ENCODE measurements around the gene B3GALT6. TPM values are rescaled to one million over a fixed set of nuclear protein-coding genes. Genes with fewer than 3 reads are reported as not detected.

B3GALT6 gene
- total and polyA plus RNA-seq, 2 experiments from 2014 or later: 5.5 to 26.5 TPM

GRCh38 chr1:1241588-1242219, 9.7 kb downstream of the B3GALT6 start:
- no peak for TF ChIP-seq ZNF462 (CRISPR knock-in tag; IDR thresholded peaks at IDR 0.05)
- no peak for TF ChIP-seq POLR2AphosphoS5 (IDR thresholded peaks at IDR 0.05; ENCODE audit: low read depth)
- no peak for TF ChIP-seq REST (IDR thresholded peaks at IDR 0.05; ENCODE audit: unreplicated experiment)
- TF ChIP-seq CREB1 (CRISPR knock-in tag; IDR thresholded peaks at IDR 0.05; ENCODE audit: low read depth): no peak
- no peak for TF ChIP-seq ETS1 (IDR thresholded peaks at IDR 0.05)
- TF ChIP-seq EZH2 (IDR thresholded peaks at IDR 0.05; ENCODE audit: low read depth, unreplicated experiment): no peak
- TF ChIP-seq STAT1 (IDR thresholded peaks at IDR 0.05; ENCODE audit: unreplicated experiment): no peak
- TF ChIP-seq EZH2phosphoT487 (IDR thresholded peaks at IDR 0.05; ENCODE audit: unreplicated experiment): no peak
- TF ChIP-seq JUNB (IDR thresholded peaks at IDR 0.05; ENCODE audit: unreplicated experiment): no peak
- TF ChIP-seq CTCF (conservative IDR thresholded peaks at IDR 0.05; ENCODE audit: low read depth in 2 of 2): no peak
- TF ChIP-seq ZNF331 (CRISPR knock-in tag; IDR thresholded peaks at IDR 0.05; ENCODE audit: low read depth): no peak
- TF ChIP-seq ZNF114 (CRISPR knock-in tag; IDR thresholded peaks at IDR 0.05): no peak
- TF ChIP-seq NANOG (IDR thresholded peaks at IDR 0.05; ENCODE audit: borderline replicate concordance): no peak
- Histone ChIP-seq H2AFZ (no peak overlapping the region), H3K4me3 (no peak overlapping the region), H3K27me3 (ENCODE audit: insufficient read depth) (peaks cover 7% of the 10 kb centered on the region; the same call in 1 of the 2 replicates), H3K4me2 (no peak overlapping the region), H4K20me1 (replicated peaks; ENCODE audit: insufficient read depth) (no peaks in the 10 kb centered on the region), H3K9me2 (ENCODE audit: insufficient read depth) (no peaks in the 10 kb centered on the region), H3K4me1 (ENCODE audit: insufficient read depth) (peaks cover 3% of the 10 kb centered on the region; the same call in 1 of the 2 replicates), H3K27ac (ENCODE audit: low read depth) (no peak overlapping the region), H3K79me2 (replicated peaks; ENCODE audit: insufficient read depth) (no peaks in the 10 kb centered on the region), H3F3A (replicated peaks; ENCODE audit: low read depth) (no peaks in the 10 kb centered on the region), H3K36me3 (ENCODE audit: insufficient read depth) (no peaks in the 10 kb centered on the region)
- H3K9me3 Mint-ChIP-seq: no peaks in the 10 kb centered on the region
- H3K36me3 Mint-ChIP-seq (ENCODE audit: low read depth): no peaks in the 10 kb centered on the region
- H3K27me3 Mint-ChIP-seq (ENCODE audit: insufficient read depth, low read depth, poor library complexity): peaks cover 4% of the 10 kb centered on the region
- H3K4me1 Mint-ChIP-seq: no peaks in the 10 kb centered on the region
- no peak for ATAC-seq
- DNase-seq (ENCODE audit: low spot score): no peak
- H3K27ac Mint-ChIP-seq: no peak overlapping the region
- H3K4me3 Mint-ChIP-seq: no peak overlapping the region

Data from GM23338 (cell line).